Measurements from ENCODE around the gene KDM2A. TPM values are rescaled to one million over a fixed set of nuclear protein-coding genes. Genes with fewer than 3 reads are reported as not detected.

KDM2A gene
- total RNA-seq, 1 experiment from 2014 or later = 65.3 TPM

DNA sequence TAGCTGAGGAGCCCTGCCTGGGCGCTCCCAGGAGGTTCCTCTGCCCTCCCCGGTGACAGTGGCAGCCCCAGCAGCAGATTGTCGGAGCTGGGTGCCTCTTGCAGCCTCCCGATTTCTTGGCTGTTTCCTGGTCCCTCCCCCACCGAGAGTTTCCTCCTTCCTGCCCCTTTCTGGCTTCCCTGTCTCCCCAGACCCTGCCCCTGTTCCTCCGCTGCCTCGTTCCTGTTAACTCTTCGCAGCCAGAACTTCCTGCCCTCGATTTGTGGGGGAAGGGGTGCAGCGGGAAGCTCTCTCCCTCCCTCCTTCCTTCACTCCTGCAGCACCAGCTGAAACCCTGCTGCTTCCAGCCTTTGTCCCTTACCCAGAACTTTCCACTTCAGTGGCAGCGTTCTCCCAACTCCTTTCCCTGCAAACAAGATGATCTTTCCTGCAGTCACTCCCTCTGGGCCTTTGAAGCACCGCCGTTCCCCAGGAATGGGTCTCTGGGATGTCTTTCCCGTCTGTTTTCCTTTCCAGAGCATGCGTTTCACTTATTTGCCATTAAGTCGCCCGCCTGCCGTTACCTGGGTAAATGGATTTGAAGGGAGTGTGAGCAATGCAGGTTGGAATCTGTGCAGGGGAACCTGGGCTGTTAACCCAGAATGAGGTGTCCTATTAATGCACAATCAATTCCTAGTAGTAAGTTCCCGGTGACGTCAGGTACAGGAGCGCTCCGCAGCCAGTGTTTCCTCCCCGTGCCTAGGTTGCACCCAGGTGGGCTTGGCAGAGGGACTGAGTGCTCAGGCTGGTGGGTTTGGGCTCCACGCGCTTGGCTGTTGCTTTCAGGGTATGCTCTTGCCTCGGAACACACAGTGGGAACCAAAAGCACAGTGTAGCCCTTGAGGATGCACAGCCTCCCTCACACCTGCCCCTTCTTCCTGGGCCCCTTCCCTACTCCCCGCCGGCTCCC lies 151.5 kb downstream of the KDM2A start:
- POLR2A ChIA-PET (ENCODE audit: unreplicated experiment) = no interaction called here
- peaks cover 50% of the 10 kb centered on the region for H4K20me1 ChIP-seq (ENCODE audit: low read length)

DNA sequence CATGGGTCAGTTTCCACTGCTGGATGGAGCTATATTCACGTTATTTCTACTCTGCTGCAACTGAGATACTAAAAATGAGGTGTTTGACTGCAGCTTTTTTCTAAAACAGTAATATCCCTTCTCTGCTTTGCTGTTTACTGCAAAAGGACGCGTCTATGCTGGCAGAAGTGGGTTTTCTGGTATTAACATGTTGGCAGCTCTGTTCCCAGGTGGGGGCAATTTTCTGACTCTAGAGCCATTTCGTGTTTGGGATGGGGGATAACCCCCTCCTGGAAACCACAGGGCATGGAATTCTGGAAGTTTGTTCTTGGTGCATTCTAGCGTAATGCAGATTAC lies 152.1 kb downstream of the KDM2A start:
- intact Hi-C loops (cut with micrococcal nuclease) = no loop called here
- POLR2A ChIA-PET (ENCODE audit: unreplicated experiment) = no interaction called here
- no peak for ATAC-seq

More for the DNA sequence above, 151.5 kb downstream of the KDM2A start:
- H3K9me3 ChIP-seq (ENCODE audit: low read length) = no peaks in the 10 kb centered on the region
- H3K9me2 ChIP-seq (replicated peaks; ENCODE audit: low read length) = no peaks in the 10 kb centered on the region
- CTCF ChIA-PET = no interaction called here
- BruUV-seq (replicated peaks) = no TSS peak
- H3F3A ChIP-seq (ENCODE audit: low read length, unreplicated experiment) = no peaks in the 10 kb centered on the region
- intact Hi-C loops (cut with micrococcal nuclease) = no loop called here
- H3K9ac ChIP-seq (ENCODE audit: low read length) = no peak overlapping the region
- no peaks in the 10 kb centered on the region for H3K27me3 ChIP-seq (ENCODE audit: low read length)
- H3K4me2 ChIP-seq (ENCODE audit: low read length) = no peak overlapping the region
- DNase-seq = no peak
- TF ChIP-seq EZH2 (IDR thresholded peaks at IDR 0.05; ENCODE audit: low read length, unreplicated experiment) = no peak
- TF ChIP-seq, protein P1, sequence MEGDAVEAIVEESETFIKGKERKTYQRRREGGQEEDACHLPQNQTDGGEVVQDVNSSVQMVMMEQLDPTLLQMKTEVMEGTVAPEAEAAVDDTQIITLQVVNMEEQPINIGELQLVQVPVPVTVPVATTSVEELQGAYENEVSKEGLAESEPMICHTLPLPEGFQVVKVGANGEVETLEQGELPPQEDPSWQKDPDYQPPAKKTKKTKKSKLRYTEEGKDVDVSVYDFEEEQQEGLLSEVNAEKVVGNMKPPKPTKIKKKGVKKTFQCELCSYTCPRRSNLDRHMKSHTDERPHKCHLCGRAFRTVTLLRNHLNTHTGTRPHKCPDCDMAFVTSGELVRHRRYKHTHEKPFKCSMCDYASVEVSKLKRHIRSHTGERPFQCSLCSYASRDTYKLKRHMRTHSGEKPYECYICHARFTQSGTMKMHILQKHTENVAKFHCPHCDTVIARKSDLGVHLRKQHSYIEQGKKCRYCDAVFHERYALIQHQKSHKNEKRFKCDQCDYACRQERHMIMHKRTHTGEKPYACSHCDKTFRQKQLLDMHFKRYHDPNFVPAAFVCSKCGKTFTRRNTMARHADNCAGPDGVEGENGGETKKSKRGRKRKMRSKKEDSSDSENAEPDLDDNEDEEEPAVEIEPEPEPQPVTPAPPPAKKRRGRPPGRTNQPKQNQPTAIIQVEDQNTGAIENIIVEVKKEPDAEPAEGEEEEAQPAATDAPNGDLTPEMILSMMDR (conservative IDR thresholded peaks at IDR 0.05; ENCODE audit: low read depth, low read length) = no peak
- TF ChIP-seq EZH2phosphoT487 (IDR thresholded peaks at IDR 0.05; ENCODE audit: borderline replicate concordance, low read length) = no peak
- peaks cover 89% of the 10 kb centered on the region for H3K79me2 ChIP-seq (ENCODE audit: low read length)
- H2AFZ ChIP-seq (ENCODE audit: low read length) = no peak overlapping the region
- H3K27ac ChIP-seq (ENCODE audit: low read length) = no peak overlapping the region
- no peak overlapping the region for H3K4me3 ChIP-seq (ENCODE audit: low read length)
- peaks cover 17% of the 10 kb centered on the region; the same call in 1 of the 2 replicates for H3K36me3 ChIP-seq (ENCODE audit: low read depth, low read length)
- no peak for ATAC-seq
- H3K4me1 ChIP-seq (ENCODE audit: insufficient read depth, low read length) = peaks cover 31% of the 10 kb centered on the region

More for the DNA sequence above, 152.1 kb downstream of the KDM2A start:
- H3K79me2 ChIP-seq (ENCODE audit: low read length) = peaks cover 95% of the 10 kb centered on the region
- no peak overlapping the region for H3K9ac ChIP-seq (ENCODE audit: low read length)
- CTCF ChIA-PET = no interaction called here
- H3F3A ChIP-seq (ENCODE audit: low read length, unreplicated experiment) = no peaks in the 10 kb centered on the region
- no peaks in the 10 kb centered on the region for H3K9me3 ChIP-seq (ENCODE audit: low read length)
- TF ChIP-seq EZH2 (IDR thresholded peaks at IDR 0.05; ENCODE audit: low read length, unreplicated experiment) (no peak), EZH2phosphoT487 (IDR thresholded peaks at IDR 0.05; ENCODE audit: borderline replicate concordance, low read length) (no peak)
- TF ChIP-seq, protein P1 (conservative IDR thresholded peaks at IDR 0.05; ENCODE audit: low read depth, low read length) = no peak
- peaks cover 27% of the 10 kb centered on the region for H3K4me1 ChIP-seq (ENCODE audit: insufficient read depth, low read length)
- H3K27ac ChIP-seq (ENCODE audit: low read length) = no peak overlapping the region
- H3K27me3 ChIP-seq (ENCODE audit: low read length) = no peaks in the 10 kb centered on the region
- BruUV-seq (replicated peaks) = no TSS peak
- H3K4me3 ChIP-seq (ENCODE audit: low read length) = no peak overlapping the region
- no peak for DNase-seq
- H3K36me3 ChIP-seq (ENCODE audit: low read depth, low read length) = peaks cover 17% of the 10 kb centered on the region; the same call in 1 of the 2 replicates
- no peak overlapping the region for H3K4me2 ChIP-seq (ENCODE audit: low read length)
- no peaks in the 10 kb centered on the region for H3K9me2 ChIP-seq (replicated peaks; ENCODE audit: low read length)
- no peak overlapping the region for H2AFZ ChIP-seq (ENCODE audit: low read length)
- H4K20me1 ChIP-seq (ENCODE audit: low read length) = peaks cover 50% of the 10 kb centered on the region
